Measurements from ENCODE around the gene OR4D1. TPM values are rescaled to one million over a fixed set of nuclear protein-coding genes. Genes with fewer than 3 reads are reported as not detected.

The OR4D1 gene
- total and polyA plus RNA-seq, 2 of the 4 experiments (the other 2 are of a cell fraction) = not detected

- Histone ChIP-seq H2AK5ac (ENCODE audit: low read depth, low read length) (no peak overlapping the region), H3K27ac (ENCODE audit: insufficient read depth, low read length) (no peak overlapping the region), H2AK9ac (replicated peaks; ENCODE audit: low read depth, low read length, poor library complexity) (no peak overlapping the region), H3K23ac (ENCODE audit: low read depth, low read length) (no peak overlapping the region), H3K4me1 (ENCODE audit: control insufficient read depth, insufficient read depth, low read length) (no peaks in the 10 kb centered on the region), H3K79me1 (ENCODE audit: low read depth in 1 of 2, low read length in 2 of 2) (no peaks in the 10 kb centered on the region), H4K91ac (ENCODE audit: insufficient read depth, low read depth, low read length) (no peak overlapping the region), H3K9me1 (ENCODE audit: insufficient read depth, low read length) (no peaks in the 10 kb centered on the region), H3K9ac (ENCODE audit: low read depth, low read length) (no peak overlapping the region), H3K4ac (ENCODE audit: low read depth, low read length) (no peak overlapping the region), H2BK120ac (ENCODE audit: low read depth, low read length) (no peak overlapping the region), H2BK15ac (ENCODE audit: low read depth, low read length) (no peak overlapping the region), H3K4me2 (ENCODE audit: low read depth, low read length) (no peak overlapping the region), H3K27me3 (ENCODE audit: control insufficient read depth, insufficient read depth, low read length) (peaks cover 5% of the 10 kb centered on the region), H4K5ac (ENCODE audit: low read depth, low read length) (no peak overlapping the region), H3K4me3 (ENCODE audit: insufficient read depth, low read depth, low read length) (no peak overlapping the region), H3K36me3 (ENCODE audit: control insufficient read depth, insufficient read depth, low read length) (no peaks in the 10 kb centered on the region), H2BK20ac (ENCODE audit: low read depth, low read length) (no peak overlapping the region), H4K20me1 (ENCODE audit: insufficient read depth, low read length) (no peaks in the 10 kb centered on the region), H3K56ac (ENCODE audit: extremely low read depth, insufficient read depth, low read length) (no peak overlapping the region), H3K9me3 (ENCODE audit: control insufficient read depth, insufficient read depth, low read length) (no peaks in the 10 kb centered on the region), H2BK5ac (ENCODE audit: low read depth, low read length, poor library complexity, severe bottlenecking) (no peak overlapping the region), H3K18ac (ENCODE audit: low read depth, low read length) (no peak overlapping the region), H3K14ac (replicated peaks; ENCODE audit: low read depth, low read length) (no peak overlapping the region), H4K8ac (ENCODE audit: low read depth in 2 of 2, low read length in 2 of 2) (no peak overlapping the region), H2AFZ (replicated peaks; ENCODE audit: low read length, poor library complexity) (no peak overlapping the region)
- TF ChIP-seq SMC3 (IDR thresholded peaks at IDR 0.05; ENCODE audit: low read depth, low read length) (no peak), RAD21 (IDR thresholded peaks at IDR 0.05; ENCODE audit: low read length) (no peak), RFX5 (IDR thresholded peaks at IDR 0.05; ENCODE audit: low read depth, low read length) (no peak), CTCF (conservative IDR thresholded peaks at IDR 0.05; ENCODE audit: low read depth, low read length) (no peak), CEBPB (IDR thresholded peaks at IDR 0.05; ENCODE audit: low read depth, low read length) (no peak), NFE2L2 (IDR thresholded peaks at IDR 0.05; ENCODE audit: low read depth, low read length) (no peak), MAZ (IDR thresholded peaks at IDR 0.05; ENCODE audit: borderline replicate concordance, low read depth, low read length) (no peak), USF2 (IDR thresholded peaks at IDR 0.05; ENCODE audit: low read depth, low read length) (no peak), RCOR1 (IDR thresholded peaks at IDR 0.05; ENCODE audit: insufficient replicate concordance, low read length) (no peak), ELK1 (IDR thresholded peaks at IDR 0.05; ENCODE audit: borderline replicate concordance, low read depth, low read length) (no peak), BHLHE40 (IDR thresholded peaks at IDR 0.05; ENCODE audit: low read depth, low read length) (no peak), CHD1 (IDR thresholded peaks at IDR 0.05; ENCODE audit: low read depth, low read length) (no peak), MAFK (IDR thresholded peaks at IDR 0.05; ENCODE audit: low read depth, low read length) (no peak), MXI1 (IDR thresholded peaks at IDR 0.05; ENCODE audit: borderline replicate concordance, low read depth, low read length) (no peak), FOS (IDR thresholded peaks at IDR 0.05; ENCODE audit: low read depth, low read length) (no peak), POLR2A (IDR thresholded peaks at IDR 0.05; ENCODE audit: low read depth, low read length) (no peak)
- BruUV-seq (replicated peaks) = no TSS peak
- intact Hi-C loops (cut with micrococcal nuclease) = no loop called here
- 43% methylated on average over 1 of the region's 3 CpGs; no CpG with 5 or more reads in 1 of the 2 experiments for WGBS, 2 experiments (ENCODE audit: extremely low coverage in 2 of 2, insufficient read length in 1 of 2)
- ChIA-PET POLR2A (ENCODE audit: unreplicated experiment) (no interaction called here), CTCF (no interaction called here)
- dilution Hi-C loops (cut with HindIII; ENCODE audit: low sequenced_read_pairs, unreplicated experiment) = no loop called here
- no peak for ATAC-seq (ENCODE audit: low read depth)
- DNase-seq = no peak
- in situ Hi-C loops (cut with MboI; ENCODE audit: low sequenced_read_pairs) = no loop called here
These were observed 425 bp downstream of the OR4D1 start for GRCh38 chr17:58148609-58149008.

Measured in IMR-90 (cell line).